Uterus (tissue), 4 donors: ENCODE results near the gene ATP6V0B. TPM values are rescaled to one million over a fixed set of nuclear protein-coding genes. Genes with fewer than 3 reads are reported as not detected.

Experiments used
- DNase-seq, 2 donors: peaks; one replicate each; pipeline ENCODE4 v3.0.0-alpha.2; 2019 to 2020
- H3K27ac ChIP-seq, 2 donors: fragments of 200-600 bp; sonication (generic); 1 replicate in 1 of 2; 2 replicates in 1 of 2; pipeline ENCODE4 v1.5.1; 2016 to 2018
- H3K27me3 ChIP-seq, 2 donors: fragments of 200-600 bp; sonication (generic); one replicate each; pipeline ENCODE4 v1.5.1; 2018 to 2019; ENCODE audit warnings: control low read depth in 1 of 2
- H3K36me3 ChIP-seq, 2 donors: fragments of 200-600 bp; sonication (generic); one replicate each; pipeline ENCODE4 v1.5.1; 2019; ENCODE audit warnings: control low read depth in 1 of 2
- H3K4me1 ChIP-seq, 2 donors: fragments of 200-600 bp; sonication (generic); one replicate each; pipeline ENCODE4 v1.5.1; 2018 to 2019; ENCODE audit warnings: control low read depth in 1 of 2
- H3K4me3 ChIP-seq, 2 donors: fragments of 200-600 bp; sonication (generic); 1 replicate in 1 of 2; 2 replicates in 1 of 2; pipeline ENCODE4 v1.5.1; 2018 to 2019; ENCODE audit warnings: mild to moderate bottlenecking in 1 of 2
- H3K9me3 ChIP-seq, 2 donors: fragments of 200-600 bp; sonication (generic); one replicate each; pipeline ENCODE4 v1.5.1; 2019; ENCODE audit warnings: control low read depth in 1 of 2
- POLR2A ChIP-seq, 2 donors: fragments of 450-650 bp; IDR thresholded peaks; one replicate each; pipeline ENCODE4 v1.6.1; 2016; ENCODE audit warnings: antibody characterized with exemption in 2 of 2, mild to moderate bottlenecking in 1 of 2, moderate library complexity in 1 of 2
- intact Hi-C: fragments of 100-400 bp; cut with DNase I; formaldehyde crosslinking; loops from one replicate; pipeline ENCODE4 v1.15.1; 2023; ENCODE audit warnings: low total_unique reads
- total RNA-seq, 4 donors: library from RNA; depleted of rRNA in 3 of 4; stranded (reverse); fragments of >200 nt in 3 of 4; gene quantifications; one replicate each; pipeline versions ENCODE4 v1.1.0 to v1.2.4, GENCODE V29; 2014 to 2023
- TF ChIP-seq, protein P1 (sequence below), 4 experiments: fragments of 200-600 bp in 2 of 4; fragments of 450-650 bp in 2 of 4; sonication (generic) in 2 of 4; IDR thresholded peaks; one replicate each; pipeline ENCODE4 v1.5.1; 2016 to 2019; ENCODE audit warnings: antibody characterized with exemption in 4 of 4, mild to moderate bottlenecking in 2 of 4, moderate library complexity in 1 of 4
- donor health status: DM: yes; HTN: yes; CAD: no.

The ATP6V0B gene
- total RNA-seq, 4 donors from 2014 or later = 49.6 to 183 (median 65.4) TPM

GRCh38 chr1:43951021-43951985, 23.5 kb upstream of the ATP6V0B start:
- intact Hi-C loops = no loop called here
- TF ChIP-seq, protein P1, sequence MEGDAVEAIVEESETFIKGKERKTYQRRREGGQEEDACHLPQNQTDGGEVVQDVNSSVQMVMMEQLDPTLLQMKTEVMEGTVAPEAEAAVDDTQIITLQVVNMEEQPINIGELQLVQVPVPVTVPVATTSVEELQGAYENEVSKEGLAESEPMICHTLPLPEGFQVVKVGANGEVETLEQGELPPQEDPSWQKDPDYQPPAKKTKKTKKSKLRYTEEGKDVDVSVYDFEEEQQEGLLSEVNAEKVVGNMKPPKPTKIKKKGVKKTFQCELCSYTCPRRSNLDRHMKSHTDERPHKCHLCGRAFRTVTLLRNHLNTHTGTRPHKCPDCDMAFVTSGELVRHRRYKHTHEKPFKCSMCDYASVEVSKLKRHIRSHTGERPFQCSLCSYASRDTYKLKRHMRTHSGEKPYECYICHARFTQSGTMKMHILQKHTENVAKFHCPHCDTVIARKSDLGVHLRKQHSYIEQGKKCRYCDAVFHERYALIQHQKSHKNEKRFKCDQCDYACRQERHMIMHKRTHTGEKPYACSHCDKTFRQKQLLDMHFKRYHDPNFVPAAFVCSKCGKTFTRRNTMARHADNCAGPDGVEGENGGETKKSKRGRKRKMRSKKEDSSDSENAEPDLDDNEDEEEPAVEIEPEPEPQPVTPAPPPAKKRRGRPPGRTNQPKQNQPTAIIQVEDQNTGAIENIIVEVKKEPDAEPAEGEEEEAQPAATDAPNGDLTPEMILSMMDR (IDR thresholded peaks at IDR 0.05) = no peak
- H3K27me3 ChIP-seq = no peaks in the 10 kb centered on the region
- DNase-seq = no peak
- H3K27ac ChIP-seq = no peak overlapping the region
- no peaks in the 10 kb centered on the region for H3K36me3 ChIP-seq
- H3K4me3 ChIP-seq = no peak overlapping the region
- peaks cover 0 to 15% of the 10 kb centered on the region in 2 donors for H3K4me1 ChIP-seq
- H3K9me3 ChIP-seq = no peaks in the 10 kb centered on the region

DNA sequence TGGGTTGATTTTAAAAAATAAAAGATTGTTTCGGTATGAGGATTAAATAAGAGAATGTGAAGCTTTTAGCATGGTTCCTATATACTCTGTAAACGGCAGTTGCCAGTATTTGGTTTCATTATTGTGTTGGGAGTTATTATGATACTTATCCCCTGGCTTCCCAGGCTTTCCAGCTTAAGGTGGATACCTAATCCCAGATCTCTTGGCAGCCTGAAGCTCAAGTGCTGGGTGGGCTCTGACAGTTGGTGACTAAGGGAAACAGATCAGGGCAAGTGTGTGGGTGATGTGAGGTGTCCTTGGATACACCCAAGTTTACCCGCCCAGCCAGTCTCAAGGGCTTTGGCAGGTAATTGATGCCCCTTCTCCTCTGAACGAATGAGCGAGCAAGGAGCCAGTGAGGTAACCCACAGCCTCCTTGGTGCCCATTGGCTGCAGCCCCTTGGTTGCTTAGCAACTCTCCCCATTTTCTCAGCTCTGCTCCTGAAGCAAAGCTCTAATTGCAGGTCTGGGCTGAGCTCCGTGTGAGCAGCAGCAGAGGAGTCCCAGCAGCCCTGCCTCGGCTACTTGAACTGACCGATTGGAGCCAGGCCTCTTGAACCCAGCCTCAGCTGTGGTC, 21.9 kb upstream of the ATP6V0B start:
- Histone ChIP-seq H3K36me3 (no peaks in the 10 kb centered on the region), H3K9me3 (no peaks in the 10 kb centered on the region), H3K4me1 (peaks cover 0 to 10% of the 10 kb centered on the region in 2 donors), H3K27ac (no peak overlapping the region), H3K4me3 (no peak overlapping the region), H3K27me3 (no peaks in the 10 kb centered on the region)
- TF ChIP-seq, protein P1 (IDR thresholded peaks at IDR 0.05) = no peak
- TF ChIP-seq POLR2A (IDR thresholded peaks at IDR 0.05) = no peak
- no peak for DNase-seq
- intact Hi-C loops = no loop called here

GRCh38 chr1:43953361-43953760, 21.4 kb upstream of the ATP6V0B start:
- intact Hi-C loops = no loop called here
- TF ChIP-seq, protein P1 (IDR thresholded peaks at IDR 0.05) = no peak
- TF ChIP-seq POLR2A (IDR thresholded peaks at IDR 0.05) = no peak
- DNase-seq = no peak

DNA sequence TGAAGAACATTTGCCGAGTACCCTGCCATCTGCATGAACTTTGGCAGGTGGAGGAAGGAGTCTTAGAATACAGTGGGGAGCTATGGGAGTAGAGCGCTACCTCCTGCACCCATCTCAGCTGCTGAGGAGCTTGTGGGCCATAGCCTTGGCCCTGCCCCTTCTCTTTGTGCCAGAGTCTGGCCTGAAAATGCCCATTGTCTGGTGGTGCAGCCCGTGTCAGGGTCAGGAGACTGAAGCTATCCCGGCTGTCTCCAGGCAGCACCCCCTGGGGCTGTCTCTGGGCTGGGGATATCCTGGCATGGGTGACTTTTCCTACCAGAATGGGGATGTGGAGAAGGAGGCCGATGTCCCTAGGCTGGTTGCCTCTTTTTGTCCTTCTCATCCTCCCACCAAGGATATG, 20.7 kb upstream of the ATP6V0B start:
- Histone ChIP-seq H3K27me3 (no peaks in the 10 kb centered on the region), H3K9me3 (no peaks in the 10 kb centered on the region), H3K4me1 (no peaks in the 10 kb centered on the region), H3K36me3 (no peaks in the 10 kb centered on the region), H3K27ac (no peak overlapping the region), H3K4me3 (no peak overlapping the region)
- DNase-seq = no peak
- TF ChIP-seq, protein P1 (IDR thresholded peaks at IDR 0.05) = no peak
- intact Hi-C loops = no loop called here

More at GRCh38 chr1:43953361-43953760, 21.4 kb upstream of the ATP6V0B start:
- peaks cover 0 to 5% of the 10 kb centered on the region in 2 donors for H3K4me1 ChIP-seq
- no peak overlapping the region for H3K27ac ChIP-seq
- H3K27me3 ChIP-seq = no peaks in the 10 kb centered on the region
- H3K4me3 ChIP-seq = no peak overlapping the region
- no peaks in the 10 kb centered on the region for H3K36me3 ChIP-seq
- H3K9me3 ChIP-seq = no peaks in the 10 kb centered on the region

DNA sequence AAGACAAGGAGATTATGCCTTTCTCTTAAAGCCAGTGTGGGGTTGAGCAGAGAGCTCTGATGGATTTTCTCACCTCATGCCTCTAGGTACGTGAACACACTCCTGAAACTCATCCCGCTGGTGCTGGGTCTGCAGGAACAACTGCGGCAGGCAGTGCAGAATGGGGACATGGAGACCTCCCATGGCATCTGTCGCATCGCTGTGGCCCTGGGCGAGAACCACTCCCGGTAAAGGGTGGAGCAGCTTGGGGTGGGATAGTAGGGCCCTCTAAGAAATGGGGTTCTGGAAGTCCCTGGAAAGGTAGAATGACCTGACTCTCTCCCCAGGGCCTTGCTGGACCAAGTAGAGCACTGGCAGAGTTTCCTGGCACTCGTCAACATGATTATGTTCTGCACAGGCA, 18.5 kb upstream of the ATP6V0B start:
- H3K36me3 ChIP-seq = no peaks in the 10 kb centered on the region

More for the DNA sequence above, 18.5 kb upstream of the ATP6V0B start:
- no peak for TF ChIP-seq POLR2A (IDR thresholded peaks at IDR 0.05)
- TF ChIP-seq, protein P1 (IDR thresholded peaks at IDR 0.05) = no peak
- Histone ChIP-seq H3K4me3 (no peak overlapping the region), H3K9me3 (no peaks in the 10 kb centered on the region), H3K4me1 (no peaks in the 10 kb centered on the region), H3K27me3 (no peaks in the 10 kb centered on the region), H3K27ac (no peak overlapping the region)
- intact Hi-C loops = no loop called here
- no peak for DNase-seq
